HCT116 (cell line): ENCODE data around the gene LMO7. TPM values are rescaled to one million over a fixed set of nuclear protein-coding genes. Genes with fewer than 3 reads are reported as not detected.

Experiments
- ATAC-seq: fragments of 200-7000 bp; cut with Tn5 transposase; 2 replicates; pipeline ENCODE4 v1.9.1; 2020; ENCODE audit warnings: mild to moderate bottlenecking, moderate library complexity
- BruUV-seq: library from RNA; stranded (reverse); fragments of 400-500 nt; replicated peaks from 2 replicates; lab custom pipeline; 2021; lab: Mats Ljungman, UMichigan
- CTCF ChIA-PET: fragments of 300-600 bp; sonication (Branson Sonifier 250); formaldehyde crosslinking; loops from one replicate; lab custom pipeline; 2021; ENCODE audit warnings: antibody characterized with exemption; lab: Charles Lee
- POLR2A ChIA-PET: fragments of 300-600, 350-600 bp; sonication (Branson Sonifier 250); formaldehyde crosslinking; loops from one replicate; lab custom pipeline; 2021; ENCODE audit warnings: antibody characterized with exemption; lab: Charles Lee
- RAD21 ChIA-PET, 2 experiments: fragments of 300-600 bp; sonication (Branson Sonifier 250); formaldehyde crosslinking; loops; one replicate each; lab custom pipeline; 2023; ENCODE audit warnings: low total read pairs in 2 of 2; ENCODE audit not compliant: uncharacterized antibody in 2 of 2, unreplicated experiment in 2 of 2, low non-redundant PET in 1 of 2; lab: Charles Lee
- DNase-seq: peaks from one replicate; pipeline ENCODE4 v3.0.0-alpha.2; 2010; ENCODE audit warnings: low read depth, low spot score
- H2AFZ ChIP-seq: fragments of 200-600 bp; shearing (Covaris generic), sonication (generic); 2 replicates; pipeline ENCODE4 v1.6.1; 2017; ENCODE audit warnings: low read depth, mixed run types, mixed read lengths, antibody characterized with exemption, low read length; ENCODE audit not compliant: poor library complexity, severe bottlenecking
- H3K27ac ChIP-seq: 2 replicates; pipeline ENCODE4 v1.5.1; 2012; ENCODE audit warnings: low read depth, low read length
- H3K27me3 ChIP-seq: fragments of 200-600 bp; sonication (generic); 2 replicates; pipeline ENCODE4 v1.6.1; 2016; ENCODE audit warnings: mixed run types, low read length, mixed read lengths; ENCODE audit not compliant: insufficient read depth
- H3K36me3 ChIP-seq, 2 experiments: fragments of 200-500 bp in 1 of 2; fragments of 200-600 bp in 1 of 2; sonication (Bioruptor generic) in 1 of 2; sonication (generic) in 1 of 2; 2 replicates each; pipeline versions ENCODE4 v1.5.1 to v1.6.1; 2014 to 2016; ENCODE audit warnings: low read length in 2 of 2, inconsistent platforms in 1 of 2, mixed read lengths in 1 of 2, mixed run types in 1 of 2; ENCODE audit not compliant: insufficient read depth in 2 of 2, control insufficient read depth in 1 of 2
- H3K4me1 ChIP-seq, 2 experiments: fragments of 200-600 bp in 1 of 2; sonication (generic) in 1 of 2; 2 replicates each; pipeline versions ENCODE4 v1.5.1 to v1.6.1; 2012 to 2017; ENCODE audit warnings: low read length in 2 of 2, inconsistent platforms in 1 of 2, mild to moderate bottlenecking in 1 of 2, mixed read lengths in 1 of 2, mixed run types in 1 of 2, moderate library complexity in 1 of 2; ENCODE audit not compliant: insufficient read depth in 2 of 2, control insufficient read depth in 1 of 2
- H3K4me2 ChIP-seq: fragments of 200-600 bp; sonication (generic); 2 replicates; pipeline ENCODE4 v1.6.1; 2017; ENCODE audit warnings: mixed run types, low read length, mixed read lengths
- H3K4me3 ChIP-seq, 2 experiments: fragments of 200-600 bp in 1 of 2; sonication (generic) in 1 of 2; replicated peaks in 1 of 2; 2 replicates each; pipeline ENCODE4 v1.5.1; 2011 to 2016; ENCODE audit warnings: low read length in 2 of 2, control low read depth in 1 of 2, low read depth in 1 of 2, mild to moderate bottlenecking in 1 of 2, mixed read lengths in 1 of 2, mixed run types in 1 of 2
- H3K79me2 ChIP-seq: fragments of 200-600 bp; sonication (generic); 2 replicates; pipeline ENCODE4 v1.6.1; 2017; ENCODE audit warnings: mild to moderate bottlenecking, mixed run types, low read length, moderate library complexity, mixed read lengths; ENCODE audit not compliant: insufficient read depth
- H3K9ac ChIP-seq: fragments of 200-600 bp; sonication (generic); 2 replicates; pipeline ENCODE4 v1.6.1; 2016; ENCODE audit warnings: low read length, mixed read lengths
- H3K9me2 ChIP-seq: fragments of 200-600 bp; sonication (generic), shearing (Covaris generic); 2 replicates; pipeline ENCODE4 v1.6.1; 2017; ENCODE audit warnings: mixed run types, mild to moderate bottlenecking, moderate library complexity; ENCODE audit not compliant: insufficient read depth
- H3K9me3 ChIP-seq, 2 experiments: fragments of 200-500 bp in 1 of 2; fragments of 200-600 bp in 1 of 2; sonication (Bioruptor generic) in 1 of 2; sonication (generic) in 1 of 2; 2 replicates each; pipeline ENCODE4 v1.6.1; 2014 to 2017; ENCODE audit warnings: low read length in 2 of 2, mixed read lengths in 2 of 2, inconsistent platforms in 1 of 2, low read depth in 1 of 2, mild to moderate bottlenecking in 1 of 2, mixed run types in 1 of 2, moderate library complexity in 1 of 2; ENCODE audit not compliant: control insufficient read depth in 1 of 2, insufficient read depth in 1 of 2
- H4K20me1 ChIP-seq: fragments of 200-600 bp; sonication (generic), shearing (Covaris generic); 2 replicates; pipeline ENCODE4 v1.6.1; 2017; ENCODE audit warnings: mixed run types, mild to moderate bottlenecking, moderate library complexity; ENCODE audit not compliant: insufficient read depth
- CTCF ChIP-seq, 3 experiments: fragments of 200-600 bp in 1 of 3; sonication (generic) in 1 of 3; IDR thresholded peaks in 2 of 3; conservative IDR thresholded peaks in 1 of 3; 2 replicates each; pipeline ENCODE4 v1.5.1; 2012 to 2017; ENCODE audit warnings: low read depth in 2 of 3, low read length in 2 of 3, antibody characterized with exemption in 1 of 3, borderline replicate concordance in 1 of 3, control low read depth in 1 of 3, mild to moderate bottlenecking in 1 of 3, mixed read lengths in 1 of 3, mixed run types in 1 of 3, moderate library complexity in 1 of 3; ENCODE audit not compliant: insufficient read depth in 1 of 3
- FOSL1 ChIP-seq: IDR thresholded peaks from 2 replicates; pipeline ENCODE4 v1.6.1; 2012; ENCODE audit warnings: low read depth
- JUND ChIP-seq: IDR thresholded peaks from 2 replicates; pipeline ENCODE4 v1.6.1; 2012
- POLR2A ChIP-seq: IDR thresholded peaks from 2 replicates; pipeline ENCODE4 v1.7.0; 2011; ENCODE audit warnings: borderline replicate concordance; ENCODE audit not compliant: insufficient read depth, insufficient read length; ENCODE audit errors: extremely low read depth
- RAD21 ChIP-seq: IDR thresholded peaks from 2 replicates; pipeline ENCODE4 v1.6.1; 2012; ENCODE audit warnings: low read depth, mild to moderate bottlenecking
- SP1 ChIP-seq: IDR thresholded peaks from 2 replicates; pipeline ENCODE4 v1.6.1; 2012; ENCODE audit warnings: low read depth
- ZFX ChIP-seq: fragments of 450-650 bp; IDR thresholded peaks from 2 replicates; pipeline ENCODE4 v1.6.1; 2017
- intact Hi-C: fragments of 100-400 bp; cut with micrococcal nuclease; formaldehyde crosslinking; loops from 2 replicates; pipeline ENCODE4 v1.10.0; 2022
- total RNA-seq: library from RNA; stranded (reverse); gene quantifications from one replicate; pipeline ENCODE4 v1.2.1, GENCODE V29; 2021; ENCODE audit not compliant: unreplicated experiment

LMO7 gene
- total RNA-seq, 1 experiment from 2014 or later, result 8.1 TPM

DNA sequence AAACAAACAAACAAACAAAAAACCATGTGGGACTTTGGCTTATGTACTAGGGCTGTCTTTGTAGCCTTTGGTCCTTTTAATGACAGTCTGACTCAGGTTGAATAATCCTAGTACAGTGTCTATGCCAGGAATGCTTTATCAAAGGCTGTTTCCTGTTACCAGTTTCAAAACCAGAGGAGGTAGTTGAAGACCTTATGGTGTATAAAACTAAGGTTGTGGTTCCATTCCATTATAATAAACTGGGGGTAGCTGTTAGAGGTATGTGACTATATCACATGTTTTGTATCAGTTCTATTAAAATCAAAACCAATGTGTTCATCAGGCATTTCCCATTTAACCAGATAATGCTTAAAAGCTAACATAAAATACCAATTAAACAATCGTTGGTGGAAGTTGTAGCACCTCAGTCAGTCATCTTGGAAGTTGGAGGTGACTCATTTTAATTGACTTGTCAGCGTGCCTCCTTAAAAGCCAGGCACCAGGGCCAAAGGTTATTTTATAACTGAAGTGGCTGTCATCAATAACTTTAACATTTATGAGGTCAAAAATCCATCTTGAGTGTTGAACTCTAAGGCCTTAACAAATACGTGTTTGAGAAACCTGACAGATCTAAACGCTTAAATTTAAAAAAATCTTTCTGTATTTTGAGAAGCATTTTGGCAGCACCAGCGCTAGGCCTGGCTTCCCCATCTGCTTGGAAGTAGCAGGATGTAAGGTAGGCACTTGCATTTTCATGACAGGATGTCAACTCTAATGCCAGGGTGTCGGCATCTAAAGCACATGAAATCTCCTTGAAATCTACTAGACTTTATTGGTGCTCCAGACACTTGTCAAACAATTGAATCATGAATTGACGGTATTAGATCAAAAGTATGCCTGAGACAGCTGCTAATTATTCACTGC, 162.5 kb downstream of the LMO7 start:
- ChIA-PET POLR2A (no interaction called here), CTCF (interaction anchor here (4.8 kb wide), 1 partner anchor 103 kb away, joined by 58 read pairs; no protein-coding TSS in a partner anchor), RAD21 (no interaction called here)
- no peaks in the 10 kb centered on the region for H4K20me1 ChIP-seq
- H3K9me2 ChIP-seq, result no peaks in the 10 kb centered on the region
- 0 out of 4 replicates have a peak overlapping the region, but pooled peaks of 1 of the 2 experiments have one; percentile 17 for H3K4me3 ChIP-seq
- TF ChIP-seq SP1, result peak; percentile 46; the same call in 1 of the 2 replicates
- TF ChIP-seq FOSL1, result peak; percentile 54; the same call in 1 of the 2 replicates
- TF ChIP-seq CTCF (IDR thresholded peaks at IDR 0.05 in 2 of 3, conservative IDR thresholded peaks at IDR 0.05 in 1 of 3; ENCODE audit: borderline replicate concordance in 1 of 3, insufficient read depth in 1 of 3, low read depth in 2 of 3, low read length in 2 of 3), result no peak
- TF ChIP-seq RAD21, result 0 out of 2 replicates have a peak, but pooled peaks have one; percentile 3
- no peak for TF ChIP-seq POLR2A
- TF ChIP-seq JUND, result peak; percentile 41
- no peak; the same call in 1 of the 2 replicates for TF ChIP-seq ZFX
- ATAC-seq (peak; percentile 75), DNase-seq (peak; percentile 39)
- H3K27ac ChIP-seq, result peak overlapping the region; percentile 39
- no peaks in the 10 kb centered on the region for H3K27me3 ChIP-seq
- H3K4me2 ChIP-seq, result peak overlapping the region; percentile 55
- intact Hi-C loops, result no loop called here
- no peaks in the 10 kb centered on the region for H3K79me2 ChIP-seq
- BruUV-seq, result no TSS peak
- peaks cover 10 to 21% of the 10 kb centered on the region in 2 experiments for H3K4me1 ChIP-seq
- no peaks in the 10 kb centered on the region for H3K9me3 ChIP-seq
- H2AFZ ChIP-seq, result peak overlapping the region; percentile 47
- no peak overlapping the region for H3K9ac ChIP-seq
- H3K36me3 ChIP-seq, result no peaks in the 10 kb centered on the region
